HG03354 (cell line): ENCODE data around the gene GGTLC2.

ENCODE experiments used
- ATAC-seq: cut with Tn5 transposase; IDR thresholded peaks from one replicate; pipeline ENCODE4 v1.9.1; 2021; ENCODE audit warnings: mild to moderate bottlenecking; ENCODE audit not compliant: unreplicated experiment, poor library complexity, severe bottlenecking

GGTLC2 gene

DNA sequence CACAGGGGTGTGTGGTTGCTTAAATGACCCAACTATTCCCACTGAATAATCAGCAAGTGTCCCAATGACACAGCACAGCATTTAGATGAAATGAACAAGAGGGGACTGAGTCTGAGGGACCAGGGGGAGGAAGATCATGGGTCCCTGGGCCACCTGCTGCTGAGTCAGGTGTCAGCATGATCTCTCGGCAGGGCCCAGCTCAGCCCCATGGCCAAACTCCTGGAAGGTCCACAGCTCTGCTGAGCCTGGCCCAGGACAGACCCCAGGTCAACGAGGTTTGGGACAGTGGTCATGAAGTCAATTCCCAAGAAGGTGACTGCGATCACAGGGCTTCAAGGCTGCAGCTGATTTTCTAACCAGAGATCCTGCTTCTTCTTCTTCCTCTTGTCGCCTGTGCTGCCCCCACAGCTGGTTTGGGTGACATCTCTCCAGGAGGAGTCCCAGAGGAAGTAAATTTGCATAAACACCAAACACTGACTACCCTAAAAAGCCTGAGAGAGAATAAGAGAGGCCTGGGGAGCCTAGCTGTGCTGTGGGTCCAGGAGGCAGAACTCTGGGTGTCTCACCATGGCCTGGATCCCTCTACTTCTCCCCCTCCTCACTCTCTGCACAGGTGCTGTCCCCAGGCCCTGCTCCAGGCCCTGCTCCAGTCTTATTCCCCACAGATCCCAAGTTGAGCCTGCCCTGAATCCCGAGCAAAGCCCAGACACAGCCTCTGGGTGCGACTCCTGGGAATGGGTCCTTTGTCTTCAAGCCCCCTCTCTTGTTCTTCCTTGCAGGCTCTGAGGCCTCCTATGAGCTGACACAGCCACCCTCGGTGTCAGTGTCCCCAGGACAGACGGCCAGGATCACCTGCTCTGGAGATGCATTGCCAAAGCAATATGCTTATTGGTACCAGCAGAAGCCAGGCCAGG is 42.0 kb downstream of the GGTLC2 start:
- ATAC-seq = peak; percentile 65

DNA sequence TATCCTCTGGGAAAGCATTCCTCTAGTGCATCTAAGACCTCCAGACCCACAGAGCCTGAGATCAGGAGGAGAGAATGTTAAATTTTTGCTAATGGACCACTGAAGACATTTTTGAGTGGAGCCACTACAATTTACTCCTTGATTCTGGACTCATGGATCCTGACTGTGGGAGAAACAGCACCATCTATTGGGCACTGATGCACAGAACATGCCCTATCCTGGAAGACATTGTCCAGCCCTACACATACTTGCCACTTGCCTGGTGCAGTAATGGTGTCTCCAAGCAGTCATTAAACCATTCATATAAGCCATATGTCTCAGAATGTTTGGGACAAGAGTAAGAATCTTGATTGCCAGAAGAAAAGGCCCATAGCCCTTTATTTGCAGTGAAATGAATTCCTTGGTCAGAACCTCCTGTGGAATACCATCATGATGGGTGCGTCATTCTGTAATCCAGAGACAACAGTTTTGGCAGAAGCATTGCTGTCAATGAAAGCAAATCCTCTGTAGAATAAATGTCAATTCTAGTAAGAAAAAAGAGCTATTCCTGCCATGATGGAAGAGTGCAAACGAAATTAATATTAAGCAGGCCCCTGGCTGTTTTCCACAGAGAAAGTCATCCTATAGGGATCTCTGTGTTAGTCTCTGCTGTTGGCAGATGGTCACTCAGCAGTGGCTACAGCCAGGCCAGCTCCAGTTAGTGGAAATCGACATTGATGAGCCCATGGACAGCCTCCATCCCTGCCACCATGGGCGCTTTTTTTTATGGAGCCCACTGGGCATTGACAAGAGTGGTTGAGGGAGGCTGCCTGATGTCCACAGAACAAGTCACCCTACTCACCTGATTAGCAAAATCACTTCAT is 43.5 kb downstream of the GGTLC2 start:
- ATAC-seq = no peak

DNA sequence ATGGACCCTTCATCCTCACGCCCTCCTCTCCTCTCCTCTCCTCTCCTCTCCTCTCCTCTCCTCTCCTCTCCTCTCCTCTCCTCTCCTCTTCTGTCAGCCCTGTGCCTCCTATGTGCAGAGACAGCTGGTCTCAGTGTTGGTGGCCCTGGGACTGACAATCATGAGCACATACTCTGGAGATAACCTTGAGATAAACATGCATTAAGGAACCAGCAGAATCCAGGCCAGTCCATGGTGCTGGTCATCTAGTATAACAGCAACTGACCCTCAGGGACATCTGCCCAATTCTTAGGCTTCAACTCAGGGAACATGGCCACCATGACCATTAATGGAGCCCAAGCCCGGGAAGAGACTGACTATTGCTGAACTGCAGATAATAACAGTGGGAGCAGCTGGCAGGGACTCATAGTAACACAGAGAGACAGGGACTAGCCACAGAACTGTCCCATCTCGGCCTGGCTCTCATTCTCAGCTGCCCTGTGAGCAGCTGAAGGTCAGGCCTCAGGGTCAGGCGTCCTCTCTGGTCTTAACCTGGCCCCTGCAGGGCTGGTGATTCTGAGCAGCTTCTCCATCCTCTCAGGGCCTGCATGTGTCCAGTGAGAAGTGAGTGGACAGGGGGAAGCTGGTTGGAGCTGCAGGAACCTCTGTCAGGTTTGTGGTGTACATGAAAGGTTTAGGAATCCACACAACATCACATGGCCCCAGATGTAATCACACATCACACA is 45.4 kb downstream of the GGTLC2 start:
- no peak for ATAC-seq

GRCh38 chr22:22691055-22691454 is 46.6 kb downstream of the GGTLC2 start:
- no peak for ATAC-seq

GRCh38 chr22:22691716-22692701 is 47.6 kb downstream of the GGTLC2 start:
- ATAC-seq = no peak

DNA sequence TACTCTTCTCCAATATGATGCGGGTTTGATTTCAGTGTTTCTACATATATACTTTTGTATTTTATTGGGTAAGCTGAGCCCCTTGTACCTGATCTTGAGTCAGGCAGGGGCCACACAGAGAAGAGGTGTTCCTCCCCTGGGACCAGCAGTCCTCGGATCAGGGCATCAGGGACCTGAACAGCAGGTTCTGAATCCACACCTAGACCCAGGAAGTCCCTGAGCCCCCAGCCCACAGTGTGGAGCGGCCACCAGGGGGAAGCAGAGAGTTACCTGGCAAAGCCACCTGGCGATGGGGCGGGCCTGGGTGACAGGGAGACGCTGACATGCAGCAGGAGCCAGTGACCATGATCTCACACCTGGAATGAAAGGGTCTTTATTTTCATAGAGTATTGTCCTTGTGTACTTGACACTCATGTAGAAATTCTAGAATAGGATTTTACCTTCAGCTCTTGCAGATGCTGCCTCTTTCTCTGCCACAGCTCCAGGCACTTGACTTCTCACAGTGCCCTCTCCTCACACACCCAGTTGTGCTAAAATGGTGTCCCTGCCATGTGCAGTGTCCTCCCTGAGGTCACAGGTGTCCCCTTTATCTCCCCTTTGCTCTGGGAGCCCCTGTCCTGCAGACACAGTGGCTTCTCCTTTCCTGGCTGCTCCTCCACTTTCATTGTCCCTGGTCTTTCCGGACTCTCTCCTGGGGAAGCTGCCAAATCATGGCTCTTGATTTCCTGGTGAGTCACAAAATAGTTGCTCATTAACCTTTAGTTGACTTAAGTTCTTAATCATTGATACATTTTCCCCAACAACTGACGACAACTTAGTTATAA is 48.5 kb downstream of the GGTLC2 start:
- no peak for ATAC-seq

DNA sequence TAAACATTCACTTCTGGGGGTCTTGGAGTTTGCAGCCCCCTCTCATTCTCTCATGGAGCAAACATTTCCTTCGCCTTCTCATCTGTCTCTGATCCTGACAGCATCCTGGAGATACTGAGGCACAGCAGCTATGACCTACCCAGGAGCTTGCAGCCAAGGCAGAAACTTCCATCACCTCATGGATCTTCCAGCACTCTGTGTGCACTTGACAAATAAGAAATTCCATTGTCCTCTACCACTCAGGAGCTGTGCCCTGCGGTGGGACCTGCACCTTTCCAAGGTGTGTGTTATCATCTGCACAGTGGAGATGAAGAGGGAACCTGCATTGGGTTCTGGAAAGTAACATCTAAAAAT is 49.1 kb downstream of the GGTLC2 start:
- no peak for ATAC-seq

- ATAC-seq = no peak
Measured at GRCh38 chr22:22694106-22694505, 49.7 kb downstream of the GGTLC2 start.

- ATAC-seq = no peak
Measured at GRCh38 chr22:22696104-22696503, 51.7 kb downstream of the GGTLC2 start.
